ENCODE measurements around the gene MZB1.

Gene MZB1

GRCh38 chr5:139416651-139417050, 26.9 kb upstream of the MZB1 start:
- Histone ChIP-seq H3K27ac (peak overlapping the region; percentile 70 to 80), H3K4me3 (no peak overlapping the region)
- no peak for TF ChIP-seq CTCF (IDR thresholded peaks at IDR 0.05)
- peak; percentile 72 for DNase-seq (ENCODE audit: low spot score)

- peak overlapping the region; percentile 70 to 71 for H3K27ac ChIP-seq
Measured at GRCh38 chr5:139415869-139416268, 26.2 kb upstream of the MZB1 start.

GRCh38 chr5:139415221-139415861, 25.6 kb upstream of the MZB1 start:
- peak; percentile 62 for DNase-seq (ENCODE audit: low spot score)
- Histone ChIP-seq H3K4me3 (no peak overlapping the region), H3K27ac (peak overlapping the region; percentile 70 to 71)
- TF ChIP-seq CTCF (IDR thresholded peaks at IDR 0.05): no peak

More at GRCh38 chr5:139415869-139416268, 26.2 kb upstream of the MZB1 start:
- DNase-seq (ENCODE audit: low spot score): no peak
- no peak for TF ChIP-seq CTCF (IDR thresholded peaks at IDR 0.05)
- no peak overlapping the region for H3K4me3 ChIP-seq

- no peak for TF ChIP-seq CTCF (IDR thresholded peaks at IDR 0.05)
- peak overlapping the region in 1 of 2 donors; percentile 71 for H3K27ac ChIP-seq
- peak; percentile 64 for DNase-seq (ENCODE audit: low spot score)
- no peak overlapping the region for H3K4me3 ChIP-seq
Measured at GRCh38 chr5:139414581-139415130, 24.9 kb upstream of the MZB1 start.

- DNase-seq (ENCODE audit: low spot score): peak; percentile 24
- no peak for TF ChIP-seq CTCF (IDR thresholded peaks at IDR 0.05)
- Histone ChIP-seq H3K4me3 (no peak overlapping the region), H3K27ac (no peak overlapping the region)
Measured at GRCh38 chr5:139413963-139414362, 24.2 kb upstream of the MZB1 start.

- H3K27ac ChIP-seq: no peak overlapping the region
- TF ChIP-seq CTCF (IDR thresholded peaks at IDR 0.05): no peak
- peak; percentile 16 for DNase-seq (ENCODE audit: low spot score)
- no peak overlapping the region for H3K4me3 ChIP-seq
Measured at GRCh38 chr5:139413153-139413552, 23.4 kb upstream of the MZB1 start.

Measured in coronary artery (tissue), 2 donors.